Measurements from ENCODE around the gene CYP1A1.

DNA sequence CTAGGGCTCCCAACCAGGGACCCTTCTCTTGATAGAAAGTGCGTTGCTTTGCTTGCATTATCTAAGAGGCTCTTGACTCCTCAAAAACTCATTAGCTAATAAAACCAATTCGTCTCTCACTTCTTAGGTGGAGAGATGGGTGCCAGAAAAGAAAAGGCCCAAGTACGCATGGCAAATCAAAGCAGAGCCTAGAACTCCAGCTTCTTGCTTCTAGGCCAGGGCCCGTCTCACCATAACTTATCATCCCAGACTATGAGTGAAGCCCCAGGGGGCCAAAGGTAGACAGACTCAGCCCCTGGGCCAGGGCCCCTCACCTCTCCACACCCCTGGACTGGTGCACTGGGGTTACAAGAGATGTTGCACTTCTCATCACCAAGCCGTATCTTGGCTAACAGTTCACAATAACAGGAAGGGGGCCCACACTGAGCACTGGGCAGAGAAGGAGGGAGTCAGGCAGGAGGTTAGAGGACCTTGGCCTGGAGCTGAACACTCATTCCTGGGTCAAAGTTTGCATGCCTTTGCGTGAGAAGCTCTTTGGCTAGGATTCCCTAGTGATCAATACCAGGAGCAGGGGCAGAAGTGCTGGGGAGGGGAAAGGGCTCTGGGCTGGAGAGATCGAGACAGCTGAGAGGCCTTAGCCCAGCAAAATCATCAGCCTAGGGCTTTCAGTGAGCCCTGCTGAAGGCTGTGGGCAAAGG lies 5.4 kb upstream of the CYP1A1 start:
- TF ChIP-seq CTCF (IDR thresholded peaks at IDR 0.05) (no peak), EP300 (IDR thresholded peaks at IDR 0.05) (no peak), POLR2A (IDR thresholded peaks at IDR 0.05; ENCODE audit: low read depth) (no peak)

Data from esophagus muscularis mucosa (tissue), 4 donors.